ENCODE data around the gene SHB. TPM values are rescaled to one million over a fixed set of nuclear protein-coding genes. Genes with fewer than 3 reads are reported as not detected.

The SHB gene
- total RNA-seq, 1 experiment from 2014 or later, result 7.6 TPM

- CTCF ChIA-PET, result interaction anchor here (0.7 kb wide), 1 partner anchor 24 kb away, joined by 3 read pairs; no protein-coding TSS in a partner anchor
- TF ChIP-seq, protein P1, sequence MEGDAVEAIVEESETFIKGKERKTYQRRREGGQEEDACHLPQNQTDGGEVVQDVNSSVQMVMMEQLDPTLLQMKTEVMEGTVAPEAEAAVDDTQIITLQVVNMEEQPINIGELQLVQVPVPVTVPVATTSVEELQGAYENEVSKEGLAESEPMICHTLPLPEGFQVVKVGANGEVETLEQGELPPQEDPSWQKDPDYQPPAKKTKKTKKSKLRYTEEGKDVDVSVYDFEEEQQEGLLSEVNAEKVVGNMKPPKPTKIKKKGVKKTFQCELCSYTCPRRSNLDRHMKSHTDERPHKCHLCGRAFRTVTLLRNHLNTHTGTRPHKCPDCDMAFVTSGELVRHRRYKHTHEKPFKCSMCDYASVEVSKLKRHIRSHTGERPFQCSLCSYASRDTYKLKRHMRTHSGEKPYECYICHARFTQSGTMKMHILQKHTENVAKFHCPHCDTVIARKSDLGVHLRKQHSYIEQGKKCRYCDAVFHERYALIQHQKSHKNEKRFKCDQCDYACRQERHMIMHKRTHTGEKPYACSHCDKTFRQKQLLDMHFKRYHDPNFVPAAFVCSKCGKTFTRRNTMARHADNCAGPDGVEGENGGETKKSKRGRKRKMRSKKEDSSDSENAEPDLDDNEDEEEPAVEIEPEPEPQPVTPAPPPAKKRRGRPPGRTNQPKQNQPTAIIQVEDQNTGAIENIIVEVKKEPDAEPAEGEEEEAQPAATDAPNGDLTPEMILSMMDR (IDR thresholded peaks at IDR 0.05; ENCODE audit: unreplicated experiment), result no peak
- no peak overlapping the region for H3K4me3 Mint-ChIP-seq (ENCODE audit: low read depth, unreplicated experiment)
- intact Hi-C loops (cut with micrococcal nuclease; ENCODE audit: unreplicated experiment), result loop anchor here (10.0 kb wide), 1 partner anchor 79 kb away; no protein-coding TSS in a partner anchor
- no TSS peak for BruUV-seq (replicated peaks)
- no peaks in the 10 kb centered on the region for H3K9me3 Mint-ChIP-seq (ENCODE audit: low read depth, unreplicated experiment)
- peaks cover 19% of the 10 kb centered on the region for H3K36me3 Mint-ChIP-seq (ENCODE audit: insufficient read depth, unreplicated experiment)
- H3K4me1 Mint-ChIP-seq (ENCODE audit: low read depth, unreplicated experiment), result peaks cover 18% of the 10 kb centered on the region
- no peaks in the 10 kb centered on the region for H3K27me3 Mint-ChIP-seq (ENCODE audit: unreplicated experiment)
- no peak overlapping the region for H3K27ac Mint-ChIP-seq (ENCODE audit: unreplicated experiment)
- DNase-seq, result no peak
Measured at GRCh38 chr9:38043931-38044623, 24.9 kb downstream of the SHB start.

- TF ChIP-seq, protein P1 (IDR thresholded peaks at IDR 0.05; ENCODE audit: unreplicated experiment), result no peak
- no TSS peak for BruUV-seq (replicated peaks)
- Mint-ChIP-seq H3K4me1 (ENCODE audit: low read depth, unreplicated experiment) (peaks cover 18% of the 10 kb centered on the region), H3K4me3 (ENCODE audit: low read depth, unreplicated experiment) (no peak overlapping the region), H3K27me3 (ENCODE audit: unreplicated experiment) (no peaks in the 10 kb centered on the region), H3K36me3 (ENCODE audit: insufficient read depth, unreplicated experiment) (peaks cover 22% of the 10 kb centered on the region), H3K27ac (ENCODE audit: unreplicated experiment) (no peak overlapping the region), H3K9me3 (ENCODE audit: low read depth, unreplicated experiment) (no peaks in the 10 kb centered on the region)
- intact Hi-C loops (cut with micrococcal nuclease; ENCODE audit: unreplicated experiment), result loop anchor here (10.0 kb wide), 1 partner anchor 78 kb away; no protein-coding TSS in a partner anchor
- CTCF ChIA-PET, result no interaction called here
- DNase-seq, result no peak
Measured at GRCh38 chr9:38042626-38043357, 26.2 kb downstream of the SHB start.

- no peak for DNase-seq
- no peak overlapping the region for H3K4me3 Mint-ChIP-seq (ENCODE audit: low read depth, unreplicated experiment)
- TF ChIP-seq, protein P1 (IDR thresholded peaks at IDR 0.05; ENCODE audit: unreplicated experiment), result no peak
- CTCF ChIA-PET, result no interaction called here
- peaks cover 15% of the 10 kb centered on the region for H3K36me3 Mint-ChIP-seq (ENCODE audit: insufficient read depth, unreplicated experiment)
- intact Hi-C loops (cut with micrococcal nuclease; ENCODE audit: unreplicated experiment), result loop anchor here (10.0 kb wide), 1 partner anchor 77 kb away; no protein-coding TSS in a partner anchor
- BruUV-seq (replicated peaks), result no TSS peak
- H3K4me1 Mint-ChIP-seq (ENCODE audit: low read depth, unreplicated experiment), result peaks cover 26% of the 10 kb centered on the region
- no peaks in the 10 kb centered on the region for H3K27me3 Mint-ChIP-seq (ENCODE audit: unreplicated experiment)
- no peak overlapping the region for H3K27ac Mint-ChIP-seq (ENCODE audit: unreplicated experiment)
- H3K9me3 Mint-ChIP-seq (ENCODE audit: low read depth, unreplicated experiment), result no peaks in the 10 kb centered on the region
Measured at GRCh38 chr9:38041564-38042243, 27.3 kb downstream of the SHB start.

DNA sequence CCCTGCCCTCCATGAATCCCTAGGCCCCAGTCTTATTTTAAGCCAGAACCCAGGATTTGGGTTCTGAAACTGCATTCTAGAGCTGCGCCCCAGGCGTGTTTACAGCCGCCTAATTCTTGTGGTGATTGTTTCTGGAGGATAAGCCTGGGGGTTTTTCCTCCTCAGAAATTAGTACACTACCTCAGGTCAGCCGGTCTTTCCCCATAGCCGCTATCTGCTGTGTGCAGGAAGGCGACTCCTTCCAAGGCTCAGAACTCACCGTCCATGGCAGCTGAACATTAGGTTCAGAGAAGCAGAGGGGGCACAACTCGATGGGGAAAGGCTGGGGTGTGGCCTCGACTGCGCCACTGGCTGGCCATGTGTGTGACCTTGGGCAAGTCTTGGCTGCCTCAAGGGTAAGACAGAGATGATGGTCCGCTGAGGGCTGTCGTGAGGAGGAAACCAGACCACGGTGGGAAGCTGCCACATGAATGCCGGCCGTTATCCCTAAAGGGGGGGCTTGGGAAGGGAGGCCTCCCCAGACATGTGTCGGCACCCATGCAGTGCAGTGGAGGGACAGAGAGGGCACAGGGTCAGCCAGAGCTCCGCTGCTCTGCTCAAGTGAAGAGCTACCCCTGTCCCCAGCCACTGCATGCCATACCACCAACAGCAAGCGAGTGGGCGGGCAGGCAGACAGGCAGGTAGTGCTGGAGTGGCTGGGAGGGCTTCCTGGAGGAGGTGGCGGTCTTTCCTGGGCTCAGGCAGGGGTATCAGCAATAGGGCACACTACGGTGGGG, 28.9 kb downstream of the SHB start:
- Mint-ChIP-seq H3K4me1 (ENCODE audit: low read depth, unreplicated experiment) (peaks cover 30% of the 10 kb centered on the region), H3K27ac (ENCODE audit: unreplicated experiment) (no peak overlapping the region), H3K27me3 (ENCODE audit: unreplicated experiment) (no peaks in the 10 kb centered on the region), H3K9me3 (ENCODE audit: low read depth, unreplicated experiment) (no peaks in the 10 kb centered on the region), H3K36me3 (ENCODE audit: insufficient read depth, unreplicated experiment) (peaks cover 15% of the 10 kb centered on the region), H3K4me3 (ENCODE audit: low read depth, unreplicated experiment) (no peak overlapping the region)
- intact Hi-C loops (cut with micrococcal nuclease; ENCODE audit: unreplicated experiment), result loop anchor here (10.0 kb wide), 1 partner anchor 75 kb away; no protein-coding TSS in a partner anchor
- TF ChIP-seq, protein P1 (IDR thresholded peaks at IDR 0.05; ENCODE audit: unreplicated experiment), result no peak
- no TSS peak for BruUV-seq (replicated peaks)
- no peak for DNase-seq
- CTCF ChIA-PET, result interaction anchor here (0.5 kb wide), 1 partner anchor 187 kb away, joined by 8 read pairs; no protein-coding TSS in a partner anchor
